ENCODE results near the gene POLR1G.

POLR1G gene

DNA sequence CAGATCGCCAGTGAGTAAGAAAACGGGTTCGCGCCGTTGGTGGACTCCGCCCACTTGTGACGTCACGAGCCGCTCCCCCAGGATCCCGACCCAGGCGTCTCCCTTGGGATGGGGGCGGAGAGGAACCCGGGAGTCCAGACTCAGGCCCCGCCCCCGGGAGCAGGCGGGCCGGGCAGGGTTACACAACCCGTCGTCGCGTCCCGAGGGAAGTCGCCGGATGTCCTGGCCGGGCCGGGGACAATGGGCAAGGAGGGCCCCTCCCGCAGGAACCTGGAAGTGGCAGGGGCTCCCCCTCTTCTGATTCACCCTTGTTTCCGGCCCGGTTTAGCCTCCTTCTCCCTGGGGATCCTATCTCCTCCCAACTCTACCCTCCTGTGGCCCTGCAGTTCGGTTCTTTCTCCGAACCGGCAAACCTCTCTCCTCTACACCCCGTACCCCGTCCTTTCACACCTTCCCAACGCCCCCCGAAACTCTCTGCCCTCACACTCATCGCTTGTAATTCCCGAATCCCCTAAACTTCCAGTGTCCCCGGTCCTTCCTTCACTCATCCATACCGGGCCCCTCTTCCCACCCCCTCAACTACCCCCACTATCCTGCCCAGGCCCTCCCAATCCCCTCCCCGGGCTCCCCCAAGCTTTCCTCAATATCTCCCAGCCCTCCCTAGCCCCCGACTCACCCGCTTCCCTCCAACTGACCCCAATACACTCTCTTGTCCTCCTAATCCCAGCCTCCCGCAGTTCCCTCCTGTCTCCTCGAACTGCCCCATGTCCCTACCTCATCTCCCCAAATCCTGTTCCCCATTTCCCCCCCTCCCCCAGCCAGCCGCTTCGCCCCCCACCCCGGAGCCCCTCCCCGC, 37.2 kb downstream of the POLR1G start:
- Mint-ChIP-seq H3K36me3 (peaks cover 2% of the 10 kb centered on the region), H3K9me3 (ENCODE audit: low read depth) (no peaks in the 10 kb centered on the region), H3K4me1 (ENCODE audit: low read depth) (peaks cover 49% of the 10 kb centered on the region), H3K4me3 (peak overlapping the region; percentile 88), H3K27ac (no peak overlapping the region), H3K27me3 (no peaks in the 10 kb centered on the region)

DNA sequence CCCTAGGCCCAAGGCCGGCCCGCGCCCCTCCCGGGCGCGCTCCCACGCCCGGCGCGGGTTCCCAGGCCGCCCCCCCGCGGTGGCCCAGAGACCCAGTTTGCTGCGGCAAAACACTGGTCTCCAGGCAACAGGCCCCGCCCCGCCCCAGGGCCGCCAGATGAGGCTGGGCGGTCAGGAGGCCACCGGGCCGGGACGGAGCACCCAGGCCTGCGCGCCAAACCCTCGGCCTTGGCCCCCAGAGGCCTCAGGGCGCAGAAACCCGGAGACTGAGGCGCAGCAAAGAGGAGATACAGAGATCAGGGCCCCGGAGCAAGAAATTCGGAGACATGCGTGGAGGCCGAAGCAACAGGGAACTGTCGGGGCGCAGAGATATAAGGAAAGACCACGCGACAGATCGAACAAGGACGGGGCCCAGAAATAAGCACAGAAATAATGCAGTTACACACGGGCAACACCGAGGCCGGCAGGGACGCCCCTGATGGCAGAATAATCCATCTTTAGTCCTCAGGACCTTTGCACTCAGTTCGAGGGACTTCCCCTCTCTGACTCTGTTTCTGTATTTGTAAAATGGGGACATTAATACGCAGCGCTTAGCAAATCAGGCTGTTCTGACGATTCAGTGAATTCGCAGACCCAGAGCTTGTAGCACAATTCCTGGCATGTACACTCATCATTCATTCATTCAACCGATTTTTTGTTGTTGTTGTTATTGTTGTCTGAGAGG, 38.0 kb downstream of the POLR1G start:
- Mint-ChIP-seq H3K27ac (peak overlapping the region; percentile 54), H3K4me3 (peak overlapping the region; percentile 59), H3K9me3 (ENCODE audit: low read depth) (no peaks in the 10 kb centered on the region), H3K36me3 (peaks cover 2% of the 10 kb centered on the region), H3K27me3 (no peaks in the 10 kb centered on the region), H3K4me1 (ENCODE audit: low read depth) (peaks cover 54% of the 10 kb centered on the region)

- peaks cover 58% of the 10 kb centered on the region for H3K4me1 Mint-ChIP-seq (ENCODE audit: low read depth)
- peak overlapping the region; percentile 54 for H3K27ac Mint-ChIP-seq
- no peaks in the 10 kb centered on the region for H3K27me3 Mint-ChIP-seq
- no peaks in the 10 kb centered on the region for H3K9me3 Mint-ChIP-seq (ENCODE audit: low read depth)
- peak overlapping the region; percentile 59 for H3K4me3 Mint-ChIP-seq
- peaks cover 2% of the 10 kb centered on the region for H3K36me3 Mint-ChIP-seq
These were observed 38.7 kb downstream of the POLR1G start for GRCh38 chr19:45445139-45445538.

- Mint-ChIP-seq H3K4me3 (peak overlapping the region; percentile 46), H3K9me3 (ENCODE audit: low read depth) (no peaks in the 10 kb centered on the region), H3K4me1 (ENCODE audit: low read depth) (peaks cover 54% of the 10 kb centered on the region), H3K27me3 (no peaks in the 10 kb centered on the region), H3K27ac (no peak overlapping the region), H3K36me3 (peaks cover 2% of the 10 kb centered on the region)
These were observed 39.9 kb downstream of the POLR1G start for GRCh38 chr19:45446295-45446694.

GRCh38 chr19:45446944-45447343, 40.5 kb downstream of the POLR1G start:
- Mint-ChIP-seq H3K27me3 (no peaks in the 10 kb centered on the region), H3K36me3 (peaks cover 2% of the 10 kb centered on the region), H3K27ac (no peak overlapping the region), H3K4me3 (no peak overlapping the region), H3K4me1 (ENCODE audit: low read depth) (peaks cover 60% of the 10 kb centered on the region), H3K9me3 (ENCODE audit: low read depth) (no peaks in the 10 kb centered on the region)

GRCh38 chr19:45448425-45448756, 41.9 kb downstream of the POLR1G start:
- H3K4me3 Mint-ChIP-seq, result peak overlapping the region; percentile 38
- no peaks in the 10 kb centered on the region for H3K9me3 Mint-ChIP-seq (ENCODE audit: low read depth)
- H3K4me1 Mint-ChIP-seq (ENCODE audit: low read depth), result peaks cover 53% of the 10 kb centered on the region
- H3K36me3 Mint-ChIP-seq, result peaks cover 2% of the 10 kb centered on the region
- H3K27me3 Mint-ChIP-seq, result no peaks in the 10 kb centered on the region
- H3K27ac Mint-ChIP-seq, result no peak overlapping the region

GRCh38 chr19:45448887-45449299, 42.4 kb downstream of the POLR1G start:
- H3K4me3 Mint-ChIP-seq, result peak overlapping the region; percentile 68
- peaks cover 2% of the 10 kb centered on the region for H3K36me3 Mint-ChIP-seq
- H3K4me1 Mint-ChIP-seq (ENCODE audit: low read depth), result peaks cover 51% of the 10 kb centered on the region
- no peaks in the 10 kb centered on the region for H3K9me3 Mint-ChIP-seq (ENCODE audit: low read depth)
- no peak overlapping the region for H3K27ac Mint-ChIP-seq
- H3K27me3 Mint-ChIP-seq, result no peaks in the 10 kb centered on the region

DNA sequence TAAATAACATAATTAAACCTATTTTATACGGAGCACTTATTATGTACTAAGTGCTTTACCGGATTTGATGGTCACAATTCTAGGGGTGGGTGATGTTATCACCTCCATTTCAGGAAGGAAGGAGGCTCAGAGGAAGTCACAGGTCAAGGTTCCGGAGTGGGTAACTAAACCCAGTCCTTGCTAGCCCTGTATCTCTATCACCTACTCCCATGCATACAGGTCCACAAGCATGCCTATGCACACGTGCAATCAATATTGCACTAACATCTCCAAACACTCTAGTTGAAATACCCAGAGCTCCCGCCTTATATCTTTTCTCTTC, 43.5 kb downstream of the POLR1G start:
- Mint-ChIP-seq H3K9me3 (ENCODE audit: low read depth) (no peaks in the 10 kb centered on the region), H3K36me3 (peaks cover 2% of the 10 kb centered on the region), H3K27me3 (no peaks in the 10 kb centered on the region), H3K4me1 (ENCODE audit: low read depth) (peaks cover 48% of the 10 kb centered on the region), H3K4me3 (peak overlapping the region; percentile 95), H3K27ac (peak overlapping the region; percentile 97)

DNA sequence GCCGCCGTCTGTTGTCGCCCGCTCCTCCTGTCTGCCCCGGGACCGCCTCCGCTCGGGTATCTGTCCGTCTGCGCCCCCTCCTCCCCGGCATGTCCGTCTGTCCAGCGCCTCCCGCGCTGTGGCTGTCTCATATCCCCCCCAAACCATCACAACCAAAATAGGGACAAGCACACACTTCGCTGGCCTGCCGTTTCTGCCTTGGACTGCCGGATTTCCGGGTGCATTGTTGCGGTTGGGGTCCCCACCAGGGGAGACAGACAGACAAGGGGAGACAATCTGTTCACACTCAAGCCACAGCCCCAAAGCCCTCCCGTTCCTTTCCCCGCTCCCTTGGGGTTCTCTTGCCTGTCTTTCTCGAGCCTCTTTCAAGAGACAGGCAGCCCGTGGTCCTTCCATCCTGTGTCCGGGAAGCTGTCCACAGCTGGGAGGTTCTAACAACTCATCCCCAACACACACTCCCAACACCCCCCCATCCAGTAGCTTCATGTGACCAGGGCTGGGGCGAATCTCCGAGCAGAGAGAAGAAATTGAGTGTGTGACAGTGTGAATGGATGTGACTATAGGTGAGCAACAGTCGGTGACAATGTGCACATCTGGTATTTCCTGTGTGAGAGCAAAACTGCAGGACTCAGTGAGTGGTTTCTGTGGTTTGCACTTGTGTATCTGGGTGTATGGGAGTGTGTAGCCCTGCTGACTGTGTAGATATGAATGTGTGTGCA, 44.8 kb downstream of the POLR1G start:
- Mint-ChIP-seq H3K4me1 (ENCODE audit: low read depth) (peaks cover 52% of the 10 kb centered on the region), H3K36me3 (peaks cover 2% of the 10 kb centered on the region), H3K27ac (peak overlapping the region; percentile 83), H3K9me3 (ENCODE audit: low read depth) (no peaks in the 10 kb centered on the region), H3K27me3 (no peaks in the 10 kb centered on the region), H3K4me3 (peak overlapping the region; percentile 89)

DNA sequence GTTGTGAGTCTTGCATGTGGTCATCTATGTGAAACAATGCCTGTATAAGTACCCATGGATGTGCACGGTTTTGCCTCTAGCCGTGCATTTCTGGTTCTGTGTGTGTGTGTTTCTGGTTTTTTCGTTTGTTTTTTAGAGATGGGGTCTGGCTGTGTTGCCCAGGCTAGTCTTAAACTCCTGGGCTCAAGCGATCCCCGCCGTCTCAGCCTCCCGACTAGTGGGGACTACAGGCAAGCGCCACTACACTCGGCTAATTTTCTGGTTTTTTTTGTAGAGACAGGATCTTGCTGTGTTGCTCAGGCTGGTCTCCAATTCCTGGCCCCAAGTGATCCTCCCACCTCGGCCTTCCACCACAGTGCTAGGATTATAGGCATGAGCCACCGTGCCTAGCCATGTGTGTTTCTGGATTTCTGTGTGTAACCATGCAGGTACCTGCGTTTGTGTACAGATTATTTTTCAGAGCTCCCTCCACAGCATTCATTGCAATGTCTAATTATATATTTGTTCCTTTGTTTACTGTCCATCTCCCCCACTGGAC, 45.5 kb downstream of the POLR1G start:
- Mint-ChIP-seq H3K27me3 (no peaks in the 10 kb centered on the region), H3K4me1 (ENCODE audit: low read depth) (peaks cover 53% of the 10 kb centered on the region), H3K27ac (peak overlapping the region; percentile 83), H3K4me3 (peak overlapping the region; percentile 89), H3K36me3 (peaks cover 2% of the 10 kb centered on the region), H3K9me3 (ENCODE audit: low read depth) (no peaks in the 10 kb centered on the region)

DNA sequence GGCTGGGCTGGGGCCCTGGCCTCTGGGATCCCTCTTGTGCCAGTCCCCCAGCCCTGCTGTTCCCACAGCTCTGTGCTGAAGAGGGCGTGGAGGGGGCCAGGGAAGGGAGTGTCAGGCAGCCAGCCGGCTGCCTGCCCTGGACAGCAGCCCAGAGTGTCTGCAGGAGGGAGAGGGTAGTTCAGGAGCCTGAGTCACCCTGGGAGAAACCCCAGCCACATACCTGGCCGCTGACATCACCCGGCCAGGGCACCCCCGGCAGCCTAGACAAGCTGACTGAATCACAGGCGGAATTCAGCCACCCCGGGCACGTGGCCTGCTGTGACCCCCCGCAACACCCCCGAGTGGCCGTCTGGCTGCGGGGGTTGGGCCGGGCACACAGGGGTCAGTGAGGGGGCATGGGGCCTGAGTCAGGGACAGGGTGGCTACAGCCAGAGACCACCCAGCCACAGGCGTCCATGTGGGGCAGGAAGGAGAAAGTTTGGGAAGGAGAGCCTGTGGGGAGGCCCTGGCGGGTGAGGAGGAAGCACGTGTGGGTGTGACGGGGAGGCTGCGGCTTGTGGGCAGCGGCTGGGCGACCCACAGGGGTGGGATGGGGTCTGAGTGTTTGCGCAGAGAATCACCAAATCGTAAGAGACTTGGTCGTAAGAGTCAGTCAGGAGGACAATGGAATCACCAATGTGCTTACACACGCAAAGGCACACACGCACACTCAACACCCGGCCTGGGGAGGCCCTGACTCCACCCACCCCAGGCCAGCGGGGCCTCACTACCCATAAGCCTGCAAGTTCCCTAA, 49.5 kb downstream of the POLR1G start:
- Mint-ChIP-seq H3K36me3 (no peaks in the 10 kb centered on the region), H3K27ac (peak overlapping the region; percentile 84), H3K27me3 (no peaks in the 10 kb centered on the region), H3K9me3 (ENCODE audit: low read depth) (no peaks in the 10 kb centered on the region), H3K4me1 (ENCODE audit: low read depth) (peaks cover 34% of the 10 kb centered on the region), H3K4me3 (peak overlapping the region; percentile 62)

DNA sequence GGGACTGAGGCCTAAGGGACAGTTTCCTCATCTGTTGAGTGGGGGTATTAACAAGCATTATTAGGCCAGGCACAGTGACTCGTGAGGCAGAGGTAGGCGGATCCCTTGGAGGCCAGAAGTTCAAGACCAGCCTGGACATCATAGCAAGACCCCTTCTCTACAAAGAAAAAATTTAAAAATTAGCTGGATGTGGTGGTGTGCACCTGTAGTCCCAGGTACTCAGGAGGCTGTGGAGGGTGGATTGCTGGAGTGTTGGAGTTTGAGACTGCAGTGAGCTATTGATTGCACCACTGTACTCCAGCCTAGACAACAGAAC, 50.0 kb downstream of the POLR1G start:
- no peaks in the 10 kb centered on the region for H3K36me3 Mint-ChIP-seq
- no peaks in the 10 kb centered on the region for H3K9me3 Mint-ChIP-seq (ENCODE audit: low read depth)
- peak overlapping the region; percentile 62 for H3K4me3 Mint-ChIP-seq
- H3K4me1 Mint-ChIP-seq (ENCODE audit: low read depth), result peaks cover 29% of the 10 kb centered on the region
- no peaks in the 10 kb centered on the region for H3K27me3 Mint-ChIP-seq
- peak overlapping the region; percentile 84 for H3K27ac Mint-ChIP-seq

DNA sequence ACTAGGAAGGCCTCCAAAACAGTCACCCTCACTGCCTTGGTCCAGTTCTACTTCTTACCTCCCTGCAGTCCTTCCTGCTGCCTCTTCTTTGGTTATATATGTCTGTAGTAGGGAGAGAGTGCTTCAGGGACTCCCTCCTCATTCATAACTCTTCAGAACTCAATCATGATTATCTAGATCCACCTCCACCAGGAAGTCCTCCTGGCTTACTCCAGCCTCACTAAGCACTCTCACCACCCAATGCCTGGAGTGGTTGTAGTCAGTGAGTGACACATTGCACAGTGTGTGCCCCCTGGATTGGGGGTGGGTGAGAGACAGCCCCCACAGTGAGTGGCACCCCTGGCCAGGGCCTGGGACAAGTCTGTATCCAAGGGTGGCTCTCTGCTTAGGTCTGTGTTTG, 51.3 kb downstream of the POLR1G start:
- Mint-ChIP-seq H3K9me3 (ENCODE audit: low read depth) (no peaks in the 10 kb centered on the region), H3K27ac (no peak overlapping the region), H3K4me3 (no peak overlapping the region), H3K27me3 (no peaks in the 10 kb centered on the region), H3K4me1 (ENCODE audit: low read depth) (peaks cover 21% of the 10 kb centered on the region), H3K36me3 (no peaks in the 10 kb centered on the region)
